Liver (tissue), 9 donors: ENCODE data around the gene KRTAP10-9. TPM values are rescaled to one million over a fixed set of nuclear protein-coding genes. Genes with fewer than 3 reads are reported as not detected.
"Not testable (repeated sequence)": the region's sequence is repeated elsewhere in the genome, so short reads cannot be mapped to it uniquely, and the experiment has no call there.

Experiments used
- DNase-seq: peaks from one replicate; pipeline ENCODE4 v3.0.0-alpha.2; 2017; ENCODE audit warnings: low spot score
- H3K27ac ChIP-seq, 2 donors: one replicate each; pipeline ENCODE4 v1.7.0; 2013; ENCODE audit warnings: inconsistent platforms in 2 of 2, low read length in 2 of 2, control low read depth in 1 of 2, low read depth in 1 of 2, mild to moderate bottlenecking in 1 of 2
- H3K27me3 ChIP-seq, 4 donors: one replicate each; pipeline versions ENCODE4 v1.6.1 to v1.7.0; 2013; ENCODE audit warnings: low read length in 3 of 4, inconsistent platforms in 1 of 4, mild to moderate bottlenecking in 1 of 4, moderate library complexity in 1 of 4; ENCODE audit not compliant: control insufficient read depth in 4 of 4, insufficient read depth in 4 of 4
- H3K36me3 ChIP-seq, 4 donors: one replicate each; pipeline versions ENCODE4 v1.6.1 to v1.7.0; 2013; ENCODE audit warnings: low read length in 3 of 4, mild to moderate bottlenecking in 3 of 4, low read depth in 1 of 4, moderate library complexity in 1 of 4; ENCODE audit not compliant: control insufficient read depth in 4 of 4, insufficient read depth in 3 of 4
- H3K4me1 ChIP-seq, 4 donors: one replicate each; pipeline versions ENCODE4 v1.6.1 to v1.7.0; 2013; ENCODE audit warnings: low read length in 3 of 4, mild to moderate bottlenecking in 3 of 4, moderate library complexity in 1 of 4; ENCODE audit not compliant: control insufficient read depth in 4 of 4, insufficient read depth in 4 of 4
- H3K4me3 ChIP-seq, 3 donors: one replicate each; pipeline versions ENCODE4 v1.6.1 to v1.7.0; 2013; ENCODE audit warnings: low read length in 3 of 3, control low read depth in 1 of 3, low read depth in 1 of 3, mild to moderate bottlenecking in 1 of 3
- H3K9ac ChIP-seq, 2 donors: one replicate each; pipeline ENCODE4 v1.7.0; 2013; ENCODE audit warnings: low read length in 2 of 2, mild to moderate bottlenecking in 2 of 2, moderate library complexity in 2 of 2, control low read depth in 1 of 2, low read depth in 1 of 2
- H3K9me3 ChIP-seq, 4 donors: one replicate each; pipeline versions ENCODE4 v1.6.1 to v1.7.0; 2013; ENCODE audit warnings: low read length in 3 of 4; ENCODE audit not compliant: control insufficient read depth in 4 of 4
- ATF3 ChIP-seq: IDR thresholded peaks from 2 replicates; pipeline ENCODE4 v1.6.1; 2016; ENCODE audit warnings: antibody characterized with exemption
- CTCF ChIP-seq: fragments of 150-350 bp; IDR thresholded peaks from 2 replicates; pipeline ENCODE4 v1.5.1; 2017; ENCODE audit warnings: improper control_type of control experiment, low read depth, low read length; ENCODE audit not compliant: missing input control
- EGR1 ChIP-seq, 2 donors: IDR thresholded peaks; 2 replicates each; pipeline ENCODE4 v1.6.1; 2016 to 2018; ENCODE audit warnings: antibody characterized with exemption in 2 of 2, low read depth in 2 of 2
- FOXA1 ChIP-seq: IDR thresholded peaks from 2 replicates; pipeline ENCODE4 v1.6.1; 2016; ENCODE audit warnings: antibody characterized with exemption
- FOXA2 ChIP-seq: IDR thresholded peaks from 2 replicates; pipeline ENCODE4 v1.6.1; 2016; ENCODE audit warnings: antibody characterized with exemption
- HNF4A ChIP-seq, 2 donors: conservative IDR thresholded peaks; 2 replicates each; pipeline ENCODE4 v1.6.1; 2016; ENCODE audit warnings: antibody characterized with exemption in 2 of 2, mild to moderate bottlenecking in 2 of 2
- HNF4G ChIP-seq: IDR thresholded peaks from 2 replicates; pipeline ENCODE4 v1.6.1; 2016; ENCODE audit warnings: antibody characterized with exemption
- JUND ChIP-seq, 2 donors: IDR thresholded peaks; 2 replicates each; pipeline ENCODE4 v1.6.1; 2016; ENCODE audit warnings: antibody characterized with exemption in 2 of 2
- NR2F2 ChIP-seq: IDR thresholded peaks from 2 replicates; pipeline ENCODE4 v1.6.1; 2016; ENCODE audit warnings: antibody characterized with exemption
- REST ChIP-seq: IDR thresholded peaks from 2 replicates; pipeline ENCODE4 v1.6.1; 2016; ENCODE audit warnings: antibody characterized with exemption, mild to moderate bottlenecking
- RXRA ChIP-seq, 2 donors: IDR thresholded peaks; 2 replicates each; pipeline ENCODE4 v1.6.1; 2017 to 2018; ENCODE audit warnings: antibody characterized with exemption in 2 of 2, mild to moderate bottlenecking in 1 of 2
- SP1 ChIP-seq: IDR thresholded peaks from 2 replicates; pipeline ENCODE4 v1.6.1; 2018; ENCODE audit warnings: antibody characterized with exemption, mild to moderate bottlenecking
- TAF1 ChIP-seq: conservative IDR thresholded peaks from 2 replicates; pipeline ENCODE4 v1.6.1; 2016; ENCODE audit warnings: antibody characterized with exemption, mild to moderate bottlenecking
- YY1 ChIP-seq: IDR thresholded peaks from 2 replicates; pipeline ENCODE4 v1.6.1; 2016; ENCODE audit warnings: antibody characterized with exemption, mild to moderate bottlenecking
- WGBS: extraction: QIAGEN DNeasy Blood & Tissue Kit; methylation state at CpG from one replicate; pipeline ENCODE4 v1.1.7; 2013; 5-methylcytosine and 5-hydroxymethylcytosine counted together
- polyA plus RNA-seq, 2 donors: library from polyadenylated mRNA; stranded (reverse) in 1 of 2; unstranded in 1 of 2; fragments of 200-250 nt in 1 of 2; fragments of >200 nt in 1 of 2; fragmentation: Nextera tagmentation in 1 of 2; extraction: Ambion mirVana in 1 of 2; gene quantifications; one replicate each; pipeline versions ENCODE4 v1.2.1 to v1.2.3, GENCODE V29; 2013 to 2015
- total RNA-seq, 2 donors: library from RNA; depleted of rRNA; stranded (reverse); fragments of >200 nt; gene quantifications; one replicate each; pipeline ENCODE4 v1.2.3, GENCODE V29; 2014
- donor health status: healthy.
- donor health status: healthy.
- donor health status: healthy.
- donor health status: healthy.
- donor health status: healthy.

The KRTAP10-9 gene
- total and polyA plus RNA-seq, 4 donors: not detected

- TF ChIP-seq CTCF: no peak
- no peak for TF ChIP-seq HNF4G
- TF ChIP-seq YY1: no peak
- TF ChIP-seq NR2F2: no peak
- no peak for TF ChIP-seq FOXA1
- TF ChIP-seq SP1: no peak
Observed at GRCh38 chr21:44606495-44606894, 20.4 kb upstream of the KRTAP10-9 start (continued).

GRCh38 chr21:44609193-44609592 is 17.7 kb upstream of the KRTAP10-9 start:
- H3K9me3 ChIP-seq: peaks cover 1 to 15% (median 4%) of the 10 kb centered on the region in 4 donors
- H3K27ac ChIP-seq: no peak overlapping the region
- no peaks in the 10 kb centered on the region for H3K27me3 ChIP-seq
- H3K4me1 ChIP-seq: no peaks in the 10 kb centered on the region
- no peaks in the 10 kb centered on the region for H3K36me3 ChIP-seq
- H3K4me3 ChIP-seq: no peak overlapping the region
- H3K9ac ChIP-seq: no peak overlapping the region
- no peak for DNase-seq
- TF ChIP-seq NR2F2 (no peak), HNF4A (conservative IDR thresholded peaks at IDR 0.05) (no peak), CTCF (no peak), FOXA1 (no peak), ATF3 (no peak), JUND (IDR thresholded peaks at IDR 0.05) (no peak), RXRA (IDR thresholded peaks at IDR 0.05) (no peak), FOXA2 (no peak), EGR1 (IDR thresholded peaks at IDR 0.05; ENCODE audit: low read depth in 2 of 2) (no peak), REST (no peak), TAF1 (no peak)

- H3K27ac ChIP-seq, H3K4me1 ChIP-seq, H3K36me3 ChIP-seq, H3K27me3 ChIP-seq, DNase-seq, H3K4me3 ChIP-seq, H3K9ac ChIP-seq: not testable (repeated sequence)
- WGBS: 92% methylated on average over 7 of the region's 7 CpGs
- H3K9me3 ChIP-seq: peaks cover 0 to 11% (median 1%) of the 10 kb centered on the region in 4 donors
Observed at GRCh38 chr21:44610157-44610843, 16.6 kb upstream of the KRTAP10-9 start.
